GM19043 (cell line): ENCODE data around the gene PARP11.

Source experiments
- ATAC-seq: cut with Tn5 transposase; IDR thresholded peaks from one replicate; pipeline ENCODE4 v1.9.1; 2021; ENCODE audit warnings: low read depth; ENCODE audit not compliant: unreplicated experiment

The PARP11 gene

DNA sequence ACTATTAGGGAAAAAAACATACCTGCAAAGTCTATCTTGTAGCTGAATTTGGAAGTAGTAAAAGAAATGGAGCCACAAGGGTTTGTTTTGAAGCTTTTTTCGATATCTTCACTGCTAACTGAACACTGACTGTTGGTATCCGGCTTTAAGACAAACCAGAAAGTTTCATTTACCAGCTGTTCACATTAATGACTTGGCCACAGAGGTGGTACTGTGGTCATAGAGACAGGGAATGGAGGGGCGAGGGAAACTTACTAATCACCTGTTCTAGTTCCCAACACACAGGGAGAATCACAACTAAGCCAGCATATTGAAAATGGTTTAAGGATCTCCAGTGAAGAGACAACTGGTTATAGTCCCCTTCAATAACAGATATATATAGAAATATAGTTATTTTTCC lies 44.3 kb downstream of the PARP11 start:
- no peak for ATAC-seq

DNA sequence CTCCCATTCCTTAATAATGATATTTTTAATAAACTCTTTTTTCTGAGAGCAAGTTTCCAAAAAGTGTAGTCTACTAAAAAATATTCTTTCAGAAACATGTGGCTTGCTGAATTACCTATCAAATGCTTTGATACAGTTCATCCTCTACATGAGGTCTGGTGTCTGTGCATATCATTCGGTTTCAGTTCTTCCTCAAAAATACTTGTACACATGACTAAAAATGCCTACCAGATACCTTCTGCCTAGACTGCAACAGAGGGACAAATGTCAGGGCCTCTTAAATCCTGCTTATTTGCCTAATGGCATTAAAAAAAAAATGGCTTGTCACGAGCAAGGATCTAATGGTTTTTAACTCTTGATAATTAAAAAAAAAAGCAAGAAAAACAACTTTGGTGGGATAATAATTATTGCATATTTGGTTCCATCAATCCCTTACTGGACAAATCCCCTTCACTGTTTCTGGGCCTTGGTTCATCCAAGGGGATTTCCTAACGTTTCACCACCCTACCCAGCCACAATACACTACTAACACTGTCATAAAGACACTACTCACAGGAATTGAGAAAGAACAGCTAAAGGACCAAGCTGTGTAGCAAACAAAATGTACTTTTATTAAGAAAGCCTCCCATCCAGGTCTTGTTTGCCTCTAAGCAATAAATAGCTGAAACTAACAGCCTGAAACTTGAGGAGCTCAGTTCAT lies 45.7 kb downstream of the PARP11 start:
- ATAC-seq: no peak

DNA sequence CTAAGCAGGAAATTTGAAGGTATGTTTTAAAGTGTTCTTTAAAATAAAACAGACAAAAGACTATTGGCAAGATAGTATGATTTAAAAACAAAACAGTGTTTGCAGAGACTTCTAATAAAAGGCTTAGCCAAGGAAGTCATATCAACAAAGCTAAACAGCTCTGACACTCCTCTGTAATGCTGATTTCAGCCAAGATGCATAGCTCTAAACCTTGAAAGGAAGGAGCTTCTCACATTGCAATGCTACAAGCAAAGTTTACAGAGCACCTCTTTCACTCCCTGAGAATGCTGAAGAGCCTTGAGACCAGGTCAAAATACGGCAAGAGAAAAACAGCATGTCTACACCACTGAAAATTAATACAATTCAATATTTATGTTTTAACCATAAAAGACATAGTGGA lies 51.8 kb downstream of the PARP11 start:
- ATAC-seq: no peak

DNA sequence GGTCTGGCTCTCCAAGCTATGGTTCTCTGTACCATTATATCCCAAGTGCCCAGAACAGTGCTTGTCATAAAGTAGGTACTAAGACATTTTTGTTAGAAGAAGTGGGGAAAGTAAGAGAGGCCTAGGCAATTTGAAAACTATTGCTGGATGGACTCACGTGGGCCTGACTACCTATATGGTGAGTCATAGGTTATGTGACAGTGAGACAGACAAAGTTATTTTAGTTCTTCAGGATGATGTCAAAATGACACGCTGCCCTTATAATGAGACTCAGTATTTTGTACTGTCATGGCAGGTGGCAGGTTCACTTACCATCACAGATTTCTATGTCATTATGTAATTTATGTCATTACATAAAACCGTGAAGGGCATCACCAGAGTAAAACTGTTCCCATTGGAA lies 53.1 kb downstream of the PARP11 start:
- no peak for ATAC-seq

DNA sequence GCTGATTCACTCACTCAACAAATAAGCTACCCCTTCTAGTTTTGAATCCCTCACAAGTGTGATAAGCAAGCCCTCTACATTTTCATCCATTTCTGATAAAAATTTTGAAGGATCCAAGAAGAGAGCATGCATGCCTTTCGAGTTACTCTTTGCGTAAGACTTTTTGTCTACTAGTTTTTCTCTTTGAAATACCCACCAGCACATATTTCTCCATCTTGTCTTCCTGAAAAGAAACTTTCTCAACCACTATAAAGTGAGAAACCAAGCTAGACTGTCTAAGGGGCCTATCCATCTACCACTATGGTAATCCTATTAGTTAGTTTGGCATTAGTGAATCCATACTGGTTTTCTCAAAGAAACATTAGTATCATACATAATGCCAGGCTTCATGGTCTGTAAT lies 56.9 kb downstream of the PARP11 start:
- no peak for ATAC-seq

DNA sequence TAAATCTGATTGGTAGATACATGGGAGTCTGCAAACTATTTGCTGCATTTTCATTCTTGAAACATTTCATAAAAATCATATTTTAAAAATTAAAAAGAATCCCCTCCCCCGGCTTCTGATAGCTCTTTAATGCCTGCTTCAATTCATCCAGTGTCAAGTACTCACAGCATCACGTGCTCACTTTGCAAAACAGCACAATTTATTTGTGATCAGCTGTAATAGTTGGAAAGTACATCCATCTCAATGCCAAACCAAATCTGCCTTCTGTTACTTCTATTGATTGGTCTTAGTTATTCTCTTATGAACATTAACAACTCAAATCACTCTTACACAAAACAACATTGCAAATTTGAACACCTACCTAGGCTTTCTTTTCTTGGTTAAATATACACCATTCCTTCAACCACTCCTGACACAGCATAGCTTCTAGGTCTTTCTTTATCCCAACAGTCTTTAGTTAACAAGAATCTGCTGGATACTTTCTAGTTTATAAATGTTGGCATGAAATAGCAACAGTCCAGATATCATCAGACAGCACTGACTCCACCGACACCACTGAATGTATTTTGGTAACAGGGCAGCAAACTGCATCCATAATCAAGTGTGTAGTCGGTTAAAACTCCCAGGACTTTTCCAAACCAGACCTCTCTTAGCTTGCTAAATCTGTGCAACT lies 58.0 kb downstream of the PARP11 start:
- ATAC-seq: no peak

DNA sequence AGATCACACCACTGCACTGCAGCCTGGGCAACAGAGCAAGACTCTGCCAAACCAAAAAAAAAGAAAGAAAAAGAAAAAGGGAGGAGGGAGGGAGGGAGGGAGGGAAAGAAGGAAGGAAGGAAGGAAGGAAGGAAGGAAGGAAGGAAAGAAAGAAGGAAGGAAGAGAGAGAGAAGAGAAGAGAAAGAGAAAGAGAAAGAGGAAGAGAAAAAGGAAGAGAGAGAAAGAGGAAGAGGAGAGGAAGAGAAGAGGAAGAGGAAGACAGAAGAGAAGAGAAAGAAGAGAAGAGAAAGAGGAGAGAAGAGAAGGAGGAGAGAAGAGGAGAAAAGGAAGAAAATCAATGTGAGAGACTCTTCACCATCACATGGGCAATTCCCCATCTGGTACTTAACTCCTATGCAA lies 62.7 kb downstream of the PARP11 start:
- no peak for ATAC-seq

DNA sequence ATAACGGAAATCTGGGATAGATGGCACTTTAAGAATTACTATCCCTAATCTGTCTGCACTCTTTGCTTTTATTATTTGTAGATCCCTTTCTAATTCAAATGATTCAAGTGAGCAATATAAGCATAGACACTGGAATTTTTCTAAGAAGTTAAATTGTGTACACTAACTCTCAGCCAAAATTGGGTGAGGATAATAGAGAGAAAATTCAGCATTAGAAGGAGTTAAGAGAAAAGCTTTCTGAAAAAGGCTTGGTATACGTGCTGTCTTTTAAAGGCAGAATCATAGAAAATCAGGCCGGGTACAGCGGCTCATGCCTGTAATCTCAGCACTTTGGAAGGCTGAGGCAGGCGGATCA lies 63.2 kb downstream of the PARP11 start:
- ATAC-seq: no peak

DNA sequence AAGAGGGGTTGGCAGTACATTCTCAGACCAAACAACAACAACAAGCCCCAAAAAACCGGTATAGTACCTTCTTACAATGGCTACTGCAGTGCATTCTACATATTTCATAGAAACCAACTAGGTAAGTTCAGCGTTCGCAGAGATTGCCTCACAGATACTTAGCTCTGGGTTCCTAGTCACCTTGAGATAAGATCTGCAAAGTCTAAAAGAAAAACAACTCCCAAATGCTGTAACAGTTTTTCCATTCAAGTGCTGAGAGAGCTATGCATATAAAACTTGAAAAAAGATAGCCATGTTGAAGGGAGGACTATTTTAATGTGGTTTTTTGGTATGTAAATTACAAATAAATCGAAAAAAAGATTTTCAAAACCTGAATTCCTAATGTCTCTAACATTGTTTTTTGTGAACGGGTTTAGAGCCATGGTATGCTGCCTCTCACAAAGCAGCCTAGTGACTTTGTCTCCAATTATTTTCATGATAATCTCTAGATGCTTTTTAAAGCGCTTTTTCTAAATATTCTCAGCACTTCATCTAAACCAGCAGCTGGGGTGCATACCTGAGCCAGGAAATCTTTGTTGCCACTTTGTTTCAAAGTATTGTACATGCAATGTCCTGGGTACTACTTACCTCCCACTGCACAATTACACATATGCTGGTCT lies 63.7 kb downstream of the PARP11 start:
- ATAC-seq: no peak

DNA sequence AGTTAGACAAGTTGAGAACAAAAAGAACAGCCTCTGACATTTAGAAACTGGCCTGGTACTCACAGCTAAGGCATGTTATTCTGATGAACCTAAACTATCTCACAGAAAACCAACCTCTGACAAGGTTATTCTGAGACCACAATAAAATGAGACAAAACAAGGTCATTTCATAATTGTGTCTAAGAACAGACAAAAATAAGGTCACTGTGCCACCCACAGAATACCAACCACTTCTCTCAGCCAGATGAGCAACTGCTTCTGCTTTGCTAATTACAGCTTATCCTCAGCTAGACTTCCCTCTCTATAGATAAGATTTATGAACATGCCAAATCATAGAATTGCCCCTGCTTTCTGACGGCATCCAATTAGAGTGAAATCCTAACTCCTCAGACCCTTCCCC lies 68.1 kb downstream of the PARP11 start:
- no peak for ATAC-seq

DNA sequence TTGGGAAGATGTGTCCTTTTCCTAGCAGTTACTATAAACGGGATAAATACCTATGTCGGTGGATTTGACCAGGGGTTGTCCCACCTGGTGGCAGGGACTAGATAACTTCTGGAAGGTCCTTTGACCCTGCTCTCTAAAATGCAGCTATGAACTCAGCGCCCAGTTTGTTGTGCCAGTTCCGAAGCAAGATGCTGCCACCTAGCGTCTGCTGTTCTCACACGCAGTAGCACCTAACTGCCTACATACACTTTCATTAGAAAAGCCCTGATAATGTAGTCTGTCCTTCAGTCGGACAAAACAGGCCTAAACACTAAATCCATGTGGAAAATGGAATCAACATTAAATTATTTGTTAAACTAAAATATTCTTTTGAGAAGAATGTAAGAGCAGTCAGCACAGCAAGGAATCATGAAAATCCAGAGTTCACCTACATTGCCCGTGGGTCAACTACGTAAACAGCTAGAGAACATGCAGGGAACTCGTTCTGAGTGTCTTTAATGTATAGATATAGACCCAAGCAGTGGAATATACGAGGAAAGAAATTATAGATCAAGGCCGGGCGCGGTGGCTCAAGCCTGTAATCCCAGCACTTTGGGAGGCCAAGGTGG lies 69.2 kb downstream of the PARP11 start:
- ATAC-seq: peak; percentile 51

DNA sequence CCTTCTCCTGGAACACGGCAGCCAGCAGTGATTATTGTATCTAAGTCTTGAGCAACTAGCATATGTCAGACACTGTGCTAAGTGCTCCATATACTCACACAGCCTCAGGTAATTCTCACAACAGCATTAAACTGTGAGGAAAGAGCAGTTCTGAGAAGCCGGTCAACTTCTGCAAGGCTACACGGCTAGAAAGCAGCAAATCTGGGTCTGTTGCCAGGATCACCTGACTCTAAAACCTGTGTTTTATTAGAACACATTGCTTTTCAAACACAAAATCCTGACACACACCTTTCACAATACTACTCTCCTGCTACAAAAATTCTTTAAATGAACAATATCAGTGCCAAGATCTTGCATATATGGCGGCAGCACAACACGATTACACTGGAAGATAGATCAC lies 70.5 kb downstream of the PARP11 start:
- ATAC-seq: no peak

DNA sequence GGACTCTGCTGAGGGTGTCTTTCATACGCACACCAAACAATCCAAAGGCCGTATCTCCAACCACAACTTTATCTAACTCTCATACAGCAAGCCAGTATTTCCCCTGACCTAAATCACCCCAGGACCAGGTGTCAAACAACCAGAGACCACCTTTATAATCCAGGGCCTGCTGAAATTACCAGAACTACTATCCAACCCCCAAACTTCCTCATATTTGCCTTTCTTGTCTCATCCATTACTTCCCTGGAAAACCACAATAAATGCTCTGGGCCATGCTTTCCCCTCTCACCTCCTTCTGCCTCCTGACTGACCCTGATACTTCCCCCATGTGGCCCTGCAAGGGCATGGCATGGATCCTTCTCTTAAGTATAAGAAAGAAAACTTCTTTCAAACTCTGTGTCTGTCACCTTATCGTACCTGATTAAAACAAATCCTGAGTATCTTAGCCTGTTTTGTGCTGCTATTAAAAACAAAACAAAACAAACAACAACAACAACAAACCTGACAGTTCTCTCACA lies 75.6 kb downstream of the PARP11 start:
- ATAC-seq: no peak

DNA sequence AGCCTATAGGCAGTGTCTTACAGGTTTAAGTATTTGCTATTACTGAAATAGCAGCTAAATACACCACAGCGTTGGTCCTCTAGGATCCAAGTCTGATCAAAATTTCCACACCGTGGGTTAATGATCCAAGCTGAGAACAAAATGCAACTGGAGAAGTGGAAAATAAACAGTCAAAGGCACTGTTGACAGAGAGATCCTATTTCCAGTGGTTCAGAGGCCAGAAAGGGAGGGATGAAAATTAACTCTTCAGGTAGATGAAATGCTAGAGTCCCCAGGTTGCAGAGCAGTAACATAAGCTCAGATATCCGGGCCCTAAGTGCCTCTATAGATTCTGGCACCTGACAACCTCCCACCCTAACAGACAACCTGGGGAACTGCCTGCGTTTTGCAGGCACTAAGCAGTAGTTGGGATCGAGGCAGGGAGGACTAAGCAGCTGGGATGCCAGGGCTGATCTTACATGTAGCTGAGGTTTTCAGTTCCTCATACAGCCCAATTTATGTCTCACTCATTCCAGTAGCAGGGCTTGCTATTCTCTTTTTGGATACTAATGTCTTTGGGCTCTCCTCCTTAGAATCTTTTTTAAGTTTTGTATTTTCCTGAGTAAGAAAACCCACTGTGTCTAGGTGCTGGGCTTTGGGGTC lies 77.6 kb downstream of the PARP11 start:
- ATAC-seq: no peak

DNA sequence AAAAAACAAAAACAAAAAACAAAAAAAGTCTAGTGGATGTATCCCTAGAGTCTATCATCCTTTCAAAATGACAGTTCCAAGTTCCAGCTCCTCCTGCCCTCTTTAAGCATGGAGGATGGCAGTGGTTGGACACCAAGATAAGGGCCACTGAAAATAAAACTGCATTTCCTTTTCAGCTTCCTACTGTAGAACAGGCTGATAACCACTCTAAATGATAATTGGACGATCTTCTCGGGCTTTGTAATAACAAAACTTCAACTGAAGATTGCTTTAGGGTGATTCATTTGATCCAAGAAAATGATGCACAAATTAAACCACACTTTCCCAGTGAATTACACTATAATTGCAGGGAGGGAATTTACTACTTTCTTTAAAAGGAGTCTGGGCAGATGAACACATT lies 78.1 kb downstream of the PARP11 start:
- no peak for ATAC-seq

DNA sequence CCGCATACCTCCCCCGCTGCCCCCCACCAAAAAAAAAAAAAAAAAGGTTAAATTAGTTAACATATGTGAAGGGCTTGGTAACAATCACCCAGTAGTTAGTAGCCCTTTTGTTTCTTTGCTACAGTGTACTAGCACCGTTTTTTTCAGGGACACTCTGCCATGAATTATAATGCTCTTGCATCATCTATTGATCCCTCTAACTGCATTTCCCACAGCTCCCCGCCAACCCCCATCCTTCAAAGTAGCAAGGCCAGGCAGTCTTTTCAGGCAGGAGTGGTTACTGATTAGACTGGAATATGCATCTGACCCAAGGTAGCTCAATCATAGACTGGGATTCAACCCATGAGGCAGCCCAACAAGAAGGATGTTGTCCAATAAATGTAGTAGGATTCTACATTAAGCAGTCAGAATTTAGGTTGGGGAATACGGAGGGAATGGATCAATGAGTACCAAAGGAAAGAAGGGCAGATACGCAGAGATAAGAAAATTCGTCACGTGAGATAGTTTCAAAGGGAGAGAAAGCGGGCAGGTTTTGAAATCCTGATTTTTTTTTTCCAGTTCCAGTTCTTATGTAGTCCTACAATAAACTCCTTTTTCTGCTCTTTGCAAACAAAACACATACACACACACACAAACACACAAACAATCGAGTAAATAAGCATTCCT lies 80.4 kb downstream of the PARP11 start:
- no peak for ATAC-seq

DNA sequence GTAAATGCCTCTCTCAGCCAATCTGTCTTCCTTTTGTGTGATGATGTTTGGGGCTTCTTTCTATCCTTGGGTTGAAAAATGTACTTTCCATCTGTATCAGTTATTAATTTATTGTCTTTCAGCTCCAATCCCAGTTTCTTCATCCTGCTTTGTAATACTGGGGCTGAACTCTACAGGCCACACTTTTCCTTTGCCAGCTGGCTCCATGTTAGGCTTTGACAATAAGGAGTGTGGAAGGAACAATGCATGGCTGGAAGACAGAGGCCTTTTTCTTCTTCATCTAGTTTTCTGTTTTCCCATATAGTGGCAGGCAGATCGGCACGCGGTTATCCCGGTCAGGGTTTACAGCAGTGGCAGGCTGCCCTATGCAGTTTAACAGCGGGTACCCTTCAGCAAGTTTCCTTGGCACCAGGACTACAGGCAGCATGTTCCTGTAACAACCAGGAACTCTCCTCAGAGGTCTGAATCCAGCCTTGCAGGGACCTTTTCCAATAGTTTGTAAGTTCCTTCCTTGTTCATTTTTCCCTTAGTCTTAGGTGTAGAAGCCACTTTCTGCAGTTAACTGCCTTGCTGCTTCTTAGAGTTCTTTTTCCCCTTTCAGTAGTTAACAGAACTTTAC lies 81.8 kb downstream of the PARP11 start:
- ATAC-seq: no peak

DNA sequence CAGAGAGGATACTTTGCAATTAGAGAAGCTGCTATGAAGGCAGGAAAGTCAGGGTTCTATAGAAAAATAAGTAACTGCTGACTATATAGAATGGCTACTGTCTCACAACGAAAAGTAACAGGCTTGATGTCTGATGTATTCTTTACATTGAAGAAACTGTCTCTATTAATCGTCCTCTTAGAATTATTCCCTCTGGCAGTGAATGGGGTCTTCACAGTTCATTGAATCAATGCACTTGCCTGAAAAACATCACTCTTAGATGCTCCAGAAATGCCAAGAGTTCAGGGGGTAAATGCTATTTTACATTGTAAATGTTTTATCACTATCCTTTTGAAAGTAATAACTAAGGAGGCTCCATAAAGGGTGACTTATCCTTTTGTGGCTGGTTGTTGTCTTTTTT lies 82.6 kb downstream of the PARP11 start:
- no peak for ATAC-seq

DNA sequence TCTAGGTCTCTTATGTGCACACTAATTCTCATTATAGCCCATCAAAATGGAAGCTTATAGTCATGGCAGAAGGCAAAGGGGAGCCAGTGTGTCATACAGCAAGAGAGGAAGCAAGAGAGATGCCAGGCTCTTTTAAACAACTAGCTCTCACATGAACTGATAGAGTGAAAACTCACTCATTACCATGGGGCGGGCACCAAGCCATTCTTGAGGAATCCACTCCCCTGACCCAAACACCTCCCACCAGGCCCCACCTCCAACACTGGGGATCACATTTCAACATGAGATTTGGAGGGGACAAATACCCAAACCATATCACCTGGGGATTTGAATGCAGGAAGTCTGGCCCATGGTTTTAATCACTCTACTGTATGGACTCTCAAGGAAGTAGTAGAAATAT lies 83.4 kb downstream of the PARP11 start:
- ATAC-seq: no peak

DNA sequence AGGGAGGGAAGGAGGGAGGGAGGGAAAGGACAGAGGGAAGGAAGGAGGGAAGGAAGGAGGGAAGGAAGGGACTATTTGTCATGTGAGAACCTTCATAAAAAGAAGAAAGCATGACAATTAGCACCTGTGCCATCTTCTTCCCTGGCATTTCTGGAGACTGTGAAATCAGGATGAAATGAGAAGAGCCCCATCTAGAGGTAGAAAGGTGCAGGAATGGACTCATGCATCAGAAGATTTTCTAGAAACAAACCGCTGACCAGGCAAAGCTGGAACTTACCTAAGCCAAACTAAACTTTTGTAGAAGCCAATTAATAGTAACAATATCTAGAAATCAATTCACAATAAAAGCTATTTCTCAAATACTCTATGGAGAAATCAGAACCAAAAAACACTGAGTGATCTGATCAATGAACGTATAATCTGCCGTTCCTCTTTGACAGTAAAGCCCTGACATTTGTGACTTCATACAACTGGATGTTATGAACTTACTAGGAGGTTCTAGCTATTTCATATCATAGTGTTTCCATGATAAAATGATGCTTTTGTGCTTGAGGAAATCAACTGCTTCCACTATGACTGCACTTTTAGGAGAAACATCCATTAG lies 95.9 kb downstream of the PARP11 start:
- no peak for ATAC-seq
